ENCODE data around the gene TMEM131. TPM values are rescaled to one million over a fixed set of nuclear protein-coding genes. Genes with fewer than 3 reads are reported as not detected.

TMEM131 gene
- total RNA-seq, 1 donor from 2014 or later: 36.4 TPM

- no peak for TF ChIP-seq CTCF (IDR thresholded peaks at IDR 0.05)
- no peaks in the 10 kb centered on the region for H3K9me3 Mint-ChIP-seq (ENCODE audit: unreplicated experiment)
- H3K4me3 Mint-ChIP-seq (ENCODE audit: unreplicated experiment): no peak overlapping the region
- H3K27ac Mint-ChIP-seq (ENCODE audit: unreplicated experiment): no peak overlapping the region
- H3K36me3 Mint-ChIP-seq (ENCODE audit: unreplicated experiment): no peaks in the 10 kb centered on the region
- no peaks in the 10 kb centered on the region for H3K4me1 Mint-ChIP-seq (ENCODE audit: unreplicated experiment)
- no peak for DNase-seq (ENCODE audit: extremely low spot score, unreplicated experiment)
- peaks cover 7% of the 10 kb centered on the region for H3K27me3 Mint-ChIP-seq (ENCODE audit: unreplicated experiment)
These were observed 279.6 kb downstream of the TMEM131 start for GRCh38 chr2:97715951-97716694.

- peaks cover 7% of the 10 kb centered on the region for H3K27me3 Mint-ChIP-seq (ENCODE audit: unreplicated experiment)
- H3K9me3 Mint-ChIP-seq (ENCODE audit: unreplicated experiment): no peaks in the 10 kb centered on the region
- no peak overlapping the region for H3K27ac Mint-ChIP-seq (ENCODE audit: unreplicated experiment)
- DNase-seq (ENCODE audit: extremely low spot score, unreplicated experiment): no peak
- TF ChIP-seq CTCF (IDR thresholded peaks at IDR 0.05): no peak
- H3K4me3 Mint-ChIP-seq (ENCODE audit: unreplicated experiment): no peak overlapping the region
- no peaks in the 10 kb centered on the region for H3K36me3 Mint-ChIP-seq (ENCODE audit: unreplicated experiment)
- no peaks in the 10 kb centered on the region for H3K4me1 Mint-ChIP-seq (ENCODE audit: unreplicated experiment)
These were observed 280.6 kb downstream of the TMEM131 start for GRCh38 chr2:97714950-97715652.

- Mint-ChIP-seq H3K9me3 (ENCODE audit: unreplicated experiment) (no peaks in the 10 kb centered on the region), H3K27ac (ENCODE audit: unreplicated experiment) (no peak overlapping the region), H3K36me3 (ENCODE audit: unreplicated experiment) (no peaks in the 10 kb centered on the region), H3K27me3 (ENCODE audit: unreplicated experiment) (peaks cover 7% of the 10 kb centered on the region), H3K4me1 (ENCODE audit: unreplicated experiment) (peaks cover 2% of the 10 kb centered on the region), H3K4me3 (ENCODE audit: unreplicated experiment) (no peak overlapping the region)
- no peak for DNase-seq (ENCODE audit: extremely low spot score, unreplicated experiment)
- TF ChIP-seq CTCF (IDR thresholded peaks at IDR 0.05): no peak
These were observed 281.4 kb downstream of the TMEM131 start for GRCh38 chr2:97714084-97714949.

- H3K4me1 Mint-ChIP-seq (ENCODE audit: unreplicated experiment): peaks cover 2% of the 10 kb centered on the region
- H3K36me3 Mint-ChIP-seq (ENCODE audit: unreplicated experiment): no peaks in the 10 kb centered on the region
- no peak within 1 kb of the TSS for H3K4me3 Mint-ChIP-seq (ENCODE audit: unreplicated experiment)
- H3K27me3 Mint-ChIP-seq (ENCODE audit: unreplicated experiment): peaks cover 7% of the 10 kb centered on the region
- DNase-seq (ENCODE audit: extremely low spot score, unreplicated experiment): no peak
- no peaks in the 10 kb centered on the region for H3K9me3 Mint-ChIP-seq (ENCODE audit: unreplicated experiment)
- TF ChIP-seq CTCF (IDR thresholded peaks at IDR 0.05): no peak
- H3K27ac Mint-ChIP-seq (ENCODE audit: unreplicated experiment): no peak within 1 kb of the TSS
These were observed 282.3 kb downstream of the TMEM131 start, which contains the start of gene ZAP70 for GRCh38 chr2:97713296-97714083. Gene ZAP70, plus strand, starts transcription at chr2:97713576. Its CDS starts 10,461 bp downstream, at chr2:97724037.

Measured in osteocyte (in vitro differentiated cells).